Gastrocnemius medialis (tissue), 4 donors: ENCODE data around the gene KCP.

Source experiments
- CTCF ChIP-seq, 5 experiments: fragments of 450-650 bp in 3 of 5; fragments of 200-600 bp in 2 of 5; sonication (generic) in 2 of 5; IDR thresholded peaks in 4 of 5; conservative IDR thresholded peaks in 1 of 5; 1 replicate in 4 of 5; 2 replicates in 1 of 5; pipeline ENCODE4 v1.5.1; 2016 to 2019; ENCODE audit warnings: antibody characterized with exemption in 5 of 5, mild to moderate bottlenecking in 3 of 5, moderate library complexity in 3 of 5
- POLR2A ChIP-seq, 2 donors: fragments of 450-650 bp; IDR thresholded peaks; one replicate each; pipeline ENCODE4 v1.6.1; 2017; ENCODE audit warnings: antibody characterized with exemption in 2 of 2, mild to moderate bottlenecking in 2 of 2, moderate library complexity in 2 of 2

- TF ChIP-seq CTCF (IDR thresholded peaks at IDR 0.05 in 4 of 5, conservative IDR thresholded peaks at IDR 0.05 in 1 of 5): no peak
- TF ChIP-seq POLR2A (IDR thresholded peaks at IDR 0.05): no peak
Measured at GRCh38 chr7:128849804-128850490, 60.6 kb downstream of the KCP start.
